Stimulated activated CD4-positive, alpha-beta T cell treated with anti-CD3 and anti-CD28 coated beads, Interleukin-12 subunit alpha, Interleukin-12 subunit beta, amount 100 ng/mL, for 4 hours (primary cell): ENCODE measurements around the gene ME1.
"Not testable (repeated sequence)": the region's sequence is repeated elsewhere in the genome, so short reads cannot be mapped to it uniquely, and the experiment has no call there.

ENCODE experiments used
- DNase-seq: peaks from one replicate; pipeline ENCODE4 v3.0.0-alpha.2; 2020

ME1 gene

DNA sequence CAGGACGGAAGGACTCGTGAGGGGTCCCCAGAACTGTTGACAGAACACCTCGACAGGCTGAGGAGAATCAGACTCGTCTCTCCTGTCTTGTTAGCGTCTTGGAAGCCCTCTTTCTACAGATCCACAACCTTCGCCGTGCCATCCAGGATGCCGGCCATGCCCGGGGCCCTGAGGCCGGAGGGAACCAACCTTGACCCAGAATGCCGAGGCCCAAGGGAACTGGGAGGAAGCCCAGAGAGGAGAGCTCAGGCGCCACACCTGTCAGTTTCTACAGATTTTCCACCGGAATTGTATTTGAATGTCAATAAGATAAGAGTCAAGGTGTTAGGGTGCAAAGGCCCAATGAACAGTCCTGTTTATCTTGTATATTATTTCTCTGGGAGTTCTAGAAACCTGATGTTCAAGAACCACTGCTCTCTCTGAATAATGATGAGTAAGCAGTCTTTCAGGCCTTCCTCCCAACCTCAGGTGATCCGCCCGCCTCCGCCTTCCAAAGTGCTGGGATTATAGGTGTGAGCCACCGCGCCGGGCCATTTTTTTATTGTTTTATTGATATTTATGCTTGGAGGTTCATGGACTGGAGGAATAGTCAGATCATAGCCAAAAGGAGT, 799 bp upstream of the ME1 start:
- no peak for DNase-seq

DNA sequence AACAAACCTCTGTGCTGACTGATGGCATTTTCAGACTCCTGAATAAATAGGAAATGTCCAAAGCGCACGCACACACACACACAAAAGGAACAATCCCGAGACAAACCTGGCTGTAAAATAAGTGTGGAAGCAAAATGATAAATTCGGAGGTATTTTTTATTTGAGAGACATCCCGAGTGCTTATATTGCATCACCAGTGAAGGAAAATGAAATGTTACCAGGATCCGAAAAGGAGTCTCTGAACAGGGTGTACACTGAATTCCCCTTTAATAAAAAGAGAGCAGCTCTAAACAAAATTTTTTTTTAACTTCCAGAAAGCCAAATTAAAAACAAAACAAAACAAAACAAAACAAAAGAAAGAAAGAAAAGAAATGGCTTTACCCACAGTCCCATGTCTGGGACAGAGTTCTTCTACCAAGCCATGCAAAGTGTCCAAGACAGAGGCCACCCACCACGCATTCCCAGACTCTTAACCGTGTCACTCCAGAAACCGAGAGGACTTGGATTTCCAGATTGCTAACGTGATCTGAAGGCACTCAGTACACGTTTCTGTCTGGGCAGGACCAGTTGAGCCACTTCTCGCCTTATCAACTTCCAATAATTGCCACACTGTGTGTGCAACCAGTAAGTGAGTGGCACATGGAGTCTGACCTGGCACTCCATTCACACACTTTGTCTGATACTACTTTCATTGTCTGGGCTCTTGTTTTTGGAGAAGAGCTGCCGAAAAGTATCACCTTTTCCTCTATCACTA, 817 bp downstream of the ME1 start:
- no peak for DNase-seq

DNA sequence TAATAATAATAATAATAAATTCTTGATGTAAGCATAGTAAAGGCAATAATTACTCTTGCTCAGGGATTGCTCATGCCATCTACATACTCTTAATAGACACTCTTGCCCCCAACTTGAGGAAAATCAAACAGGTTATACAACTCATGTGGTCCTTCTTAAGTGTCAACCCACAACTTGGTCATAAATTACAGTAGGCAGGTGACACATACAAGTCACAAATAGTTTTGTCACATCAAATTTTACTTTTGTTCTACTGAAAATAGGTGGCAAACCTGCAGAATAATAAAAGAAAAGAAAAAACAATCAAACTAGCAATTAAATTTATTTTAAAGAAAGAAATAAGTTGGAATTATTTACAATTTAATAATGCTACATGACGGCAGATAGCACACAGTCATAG, 1.6 kb downstream of the ME1 start:
- no peak for DNase-seq

DNA sequence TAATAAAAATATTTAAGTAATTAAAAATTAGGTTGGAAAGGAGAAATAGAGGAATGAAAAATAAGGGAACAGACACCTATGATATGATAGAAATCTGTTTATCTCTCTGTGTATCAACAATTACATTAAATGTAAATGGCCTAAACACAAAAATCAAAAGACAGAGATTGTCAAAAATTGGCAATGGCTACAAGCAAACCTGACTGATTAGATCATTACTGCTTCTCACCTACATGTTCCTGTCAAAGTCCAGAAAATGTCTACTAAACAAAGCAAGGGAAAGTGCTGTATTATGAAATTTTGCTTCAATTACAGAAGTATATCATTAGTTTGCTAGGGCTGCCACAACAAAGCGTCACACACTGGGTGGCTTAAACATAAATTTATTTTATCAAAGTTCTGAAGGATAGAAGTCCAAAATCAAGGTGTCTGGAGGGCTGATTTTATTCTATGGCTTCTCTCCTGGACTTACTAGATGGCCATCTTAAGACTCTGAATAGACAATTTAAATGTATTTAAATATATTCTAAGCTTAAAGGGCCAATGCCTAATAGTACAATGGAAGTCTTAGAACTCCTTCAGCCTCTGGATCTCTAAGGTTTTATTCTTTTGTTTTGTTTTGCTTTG, 6.3 kb downstream of the ME1 start:
- DNase-seq: no peak

DNA sequence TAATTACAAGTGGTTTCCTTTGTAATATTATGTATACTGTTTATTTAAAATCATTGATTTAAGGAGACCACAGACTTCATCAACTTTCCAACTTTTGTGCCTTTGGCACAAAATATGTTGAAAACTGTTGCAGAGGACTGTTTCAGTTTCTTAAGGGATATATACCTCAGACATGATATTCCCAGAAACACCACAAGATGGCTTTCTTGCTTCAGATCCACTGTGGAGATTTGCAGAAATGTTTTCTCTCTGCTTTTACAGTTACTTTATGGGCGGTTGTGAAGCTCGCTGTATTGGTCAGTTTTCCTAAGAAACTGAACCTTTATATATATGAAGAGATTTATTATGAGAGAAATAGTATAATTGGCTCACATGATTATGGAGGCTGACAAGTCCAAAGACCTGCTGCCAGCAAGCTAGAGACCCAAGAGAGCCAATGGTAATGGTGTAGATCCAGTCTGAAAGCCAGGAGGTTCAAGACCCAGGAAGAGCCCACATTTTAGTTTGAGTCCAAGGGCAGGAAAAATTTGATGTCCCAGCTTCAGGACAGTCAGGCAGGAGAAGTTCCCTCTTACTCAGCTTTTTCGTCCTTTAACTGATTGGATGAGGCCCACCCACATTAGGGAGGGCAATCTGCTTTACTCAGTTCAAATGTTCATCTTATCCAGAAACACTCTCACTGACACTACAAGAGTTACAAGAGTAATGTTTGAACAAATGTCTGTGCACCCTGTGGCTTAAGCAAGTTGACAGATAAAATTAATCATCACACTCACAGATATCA, 12.8 kb downstream of the ME1 start:
- no peak for DNase-seq

DNA sequence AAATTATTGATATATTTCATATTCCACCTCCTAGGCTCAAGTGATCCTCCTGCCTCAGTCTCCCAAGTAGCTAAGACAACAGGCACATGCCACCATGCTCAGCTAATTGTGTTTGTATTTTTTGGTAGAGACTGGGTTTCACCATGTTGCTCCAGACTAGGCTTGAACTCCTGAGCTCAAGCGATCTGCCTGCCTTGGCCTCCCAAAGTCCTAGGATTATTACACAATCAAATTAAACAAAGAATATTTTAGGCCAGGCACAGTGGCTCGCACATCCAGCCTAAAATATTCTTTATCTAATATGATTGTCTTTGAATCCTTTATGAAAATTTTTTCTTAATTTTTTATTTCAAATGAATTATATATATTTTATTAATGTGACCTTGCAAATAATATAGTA, 17.8 kb downstream of the ME1 start:
- no peak for DNase-seq

DNA sequence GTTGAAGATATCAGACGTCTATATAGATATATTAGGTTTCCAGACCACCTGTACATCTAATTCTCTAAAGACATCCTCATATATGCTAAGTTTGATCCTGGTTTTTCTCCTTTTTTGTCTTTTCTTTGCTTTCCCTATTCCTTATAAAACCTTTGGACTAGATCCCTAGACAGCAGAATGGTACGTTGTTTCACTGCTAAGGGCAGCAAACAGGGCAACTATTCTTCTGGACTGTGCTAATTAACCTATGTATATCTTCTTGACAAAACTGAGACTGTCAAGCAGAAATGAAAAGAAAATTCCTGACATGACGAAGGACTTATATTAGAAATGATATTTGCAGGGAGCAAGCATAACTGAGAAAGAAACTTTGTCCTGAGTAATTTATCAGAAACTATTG, 19.1 kb downstream of the ME1 start:
- no peak for DNase-seq

DNA sequence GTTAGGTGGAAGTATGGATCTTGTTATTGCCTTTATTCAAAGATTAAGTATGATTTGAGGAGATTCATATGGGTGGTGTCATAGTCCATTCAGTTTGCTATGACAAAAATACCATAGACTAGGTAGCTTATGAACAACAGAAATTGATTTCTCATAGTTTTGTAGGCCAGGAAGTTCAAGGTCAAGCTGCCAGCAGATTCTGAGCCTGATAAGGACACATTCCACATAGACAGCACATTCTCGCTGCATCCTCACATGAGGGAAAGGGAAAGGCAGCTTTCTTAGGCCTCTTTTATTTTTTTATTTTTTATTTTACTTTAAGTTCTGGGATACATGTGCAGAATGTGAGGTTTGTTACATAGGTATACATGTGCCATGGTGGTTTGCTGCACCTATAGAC, 27.7 kb downstream of the ME1 start:
- DNase-seq: no peak

DNA sequence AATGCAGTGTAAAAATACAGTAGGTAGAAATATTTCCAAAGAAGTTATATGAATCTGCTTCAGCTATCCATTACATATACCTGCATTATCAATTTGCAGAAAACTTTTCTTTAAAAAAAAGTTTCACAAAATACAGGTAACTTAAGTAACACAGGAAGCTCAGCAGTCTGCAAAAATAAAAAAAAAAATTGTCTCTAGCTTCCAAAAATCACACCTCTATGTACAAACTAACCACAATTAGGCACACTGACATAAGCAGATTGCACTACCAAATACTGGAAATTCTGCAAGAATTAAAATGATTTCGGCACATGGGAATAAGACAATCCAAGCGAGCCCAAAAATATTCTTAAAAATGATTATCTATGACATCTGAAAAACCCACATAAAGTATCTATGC, 41.2 kb downstream of the ME1 start:
- no peak for DNase-seq

DNA sequence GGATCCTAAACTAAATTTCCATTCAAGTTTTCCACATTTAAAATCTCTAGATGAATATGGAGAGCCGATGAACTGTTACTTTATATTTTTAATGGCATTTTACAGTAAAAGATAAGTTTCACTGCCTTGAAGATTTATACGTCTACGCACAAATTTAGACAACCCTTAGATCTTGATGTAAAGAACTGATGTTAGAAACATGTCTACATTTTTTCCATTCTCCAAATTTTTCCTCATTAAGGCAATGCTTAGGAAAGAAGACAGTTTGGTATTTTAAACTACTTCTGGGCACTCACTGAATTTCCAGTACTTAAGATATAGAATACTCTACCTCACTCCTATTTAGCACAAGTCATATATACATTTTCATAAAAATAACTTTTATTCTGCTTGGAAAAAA, 45.4 kb downstream of the ME1 start:
- DNase-seq: no peak

DNA sequence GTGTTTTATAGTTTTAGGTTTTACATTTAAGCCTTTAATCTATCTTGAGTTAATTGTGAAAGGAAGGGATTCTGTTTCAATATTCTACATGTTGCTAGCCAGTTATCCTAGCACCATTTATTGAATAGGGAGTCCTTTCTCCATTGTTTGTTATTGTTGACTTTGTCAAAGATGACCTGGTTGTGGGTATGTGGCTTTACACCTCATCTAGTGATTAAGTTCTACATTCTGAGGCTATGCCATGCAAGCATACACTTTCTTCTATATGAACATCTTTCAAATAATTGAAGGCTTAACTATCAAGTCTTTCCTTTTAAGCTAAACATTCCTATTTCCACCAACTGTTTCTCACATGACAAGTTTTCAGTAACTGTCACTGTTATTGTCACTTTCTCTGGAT, 46.1 kb downstream of the ME1 start:
- no peak for DNase-seq

DNA sequence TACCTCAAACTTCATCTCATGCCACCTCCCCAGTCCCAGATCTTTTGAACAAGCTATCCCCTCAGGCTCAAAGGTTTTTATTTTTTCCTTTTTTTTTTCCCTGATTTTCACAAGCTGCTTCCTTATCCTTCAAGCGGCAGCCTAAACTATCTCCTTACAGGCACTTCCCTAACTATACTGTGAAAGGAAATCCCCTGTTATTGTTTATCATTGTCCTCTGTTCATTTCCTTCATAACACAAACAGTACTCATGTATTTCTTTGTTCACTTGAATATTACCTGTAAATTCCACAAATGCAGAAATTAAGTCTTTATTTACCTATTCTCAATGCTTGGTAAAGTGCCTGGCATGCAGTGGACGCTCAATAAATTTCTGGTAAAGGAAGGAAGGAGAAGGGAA, 48.9 kb downstream of the ME1 start:
- DNase-seq: no peak

DNA sequence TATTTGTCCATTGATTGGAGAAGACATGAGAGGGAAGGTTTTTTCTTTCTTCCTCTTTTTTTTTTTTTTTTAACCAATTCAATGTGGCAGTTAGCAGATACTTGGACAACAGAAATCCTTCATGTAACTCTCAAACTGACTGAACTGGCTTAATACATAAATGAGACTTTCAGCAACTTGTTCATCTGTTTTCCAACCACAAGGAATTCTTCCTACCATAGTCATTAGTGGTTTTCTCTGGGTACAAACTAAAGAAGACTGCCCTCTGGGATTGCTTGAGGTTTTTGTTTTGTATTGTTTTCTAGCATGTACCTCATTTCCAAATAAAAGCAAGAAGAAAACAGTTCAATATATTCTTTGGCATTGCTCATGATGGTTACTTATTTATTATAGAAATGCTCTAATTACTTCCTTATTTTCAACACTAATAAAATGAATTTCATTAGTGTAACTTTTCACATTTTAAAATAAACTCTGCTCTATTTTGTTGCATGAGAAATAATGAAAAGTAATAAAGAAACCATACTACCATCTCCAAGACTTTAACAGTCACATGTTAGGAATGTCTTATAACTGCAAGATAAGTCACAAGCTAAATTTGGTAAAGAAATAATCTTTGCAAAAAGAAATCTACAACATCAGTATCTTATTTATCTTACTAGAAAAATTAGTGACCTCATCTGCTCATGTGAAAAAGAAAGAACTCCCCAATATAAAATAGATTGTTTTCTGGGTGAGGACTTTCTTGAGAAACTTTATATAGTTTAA, 52.0 kb downstream of the ME1 start:
- no peak for DNase-seq

DNA sequence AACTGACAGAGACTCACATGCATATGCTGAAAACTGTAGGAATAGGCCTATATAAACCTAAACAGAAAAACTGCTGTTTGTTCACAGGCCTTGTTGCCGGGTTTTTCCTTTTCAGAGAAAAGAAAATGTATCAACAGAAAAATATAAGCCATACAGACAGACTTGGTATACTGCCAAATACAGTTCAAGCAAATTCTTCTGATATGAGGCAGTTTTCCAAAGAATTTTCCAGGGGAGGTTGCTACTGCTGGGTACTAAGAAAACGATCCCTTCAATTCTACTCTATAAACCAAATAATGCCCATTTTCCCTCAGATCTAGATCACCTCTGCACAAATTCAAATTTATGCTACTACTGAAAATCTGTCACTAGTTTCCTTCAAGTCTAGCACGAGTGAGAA, 59.4 kb downstream of the ME1 start:
- DNase-seq: no peak

DNA sequence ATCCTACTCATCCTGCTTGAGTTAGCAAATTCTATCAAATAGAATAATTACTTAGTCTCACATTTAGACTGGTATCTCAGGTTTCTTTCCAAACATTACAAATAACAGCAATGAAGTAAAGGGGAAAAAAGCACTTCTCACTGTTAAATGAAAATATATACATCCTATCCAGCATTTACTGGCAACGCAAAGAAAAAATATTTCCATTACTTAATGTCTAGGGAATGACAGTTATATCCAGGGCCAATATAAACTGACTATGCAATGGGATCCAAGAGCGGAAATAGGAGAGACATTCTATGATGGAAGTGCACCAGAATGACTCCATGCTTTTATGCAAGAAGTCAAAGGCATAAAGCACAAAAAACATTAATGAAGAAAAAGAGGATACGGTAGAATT, 60.3 kb downstream of the ME1 start:
- DNase-seq: no peak

DNA sequence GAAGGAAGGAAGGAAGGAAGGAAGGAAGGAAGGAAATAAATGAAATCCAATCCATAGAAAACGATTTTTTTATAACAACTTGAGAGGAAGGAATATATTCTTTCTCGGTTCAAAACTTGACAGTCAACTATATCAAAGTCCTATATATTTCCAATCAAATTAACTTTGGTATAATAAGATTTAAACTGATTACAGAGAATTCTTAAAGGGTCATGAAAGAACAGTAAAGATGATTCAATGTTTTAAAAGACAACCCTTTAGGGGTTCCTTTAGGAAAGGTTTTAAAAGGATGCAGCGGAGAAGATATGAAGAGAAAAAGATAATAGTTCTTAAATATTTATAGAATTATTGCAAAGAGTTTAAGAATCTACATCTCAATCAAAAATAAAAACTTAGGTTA, 61.2 kb downstream of the ME1 start:
- DNase-seq: no peak

DNA sequence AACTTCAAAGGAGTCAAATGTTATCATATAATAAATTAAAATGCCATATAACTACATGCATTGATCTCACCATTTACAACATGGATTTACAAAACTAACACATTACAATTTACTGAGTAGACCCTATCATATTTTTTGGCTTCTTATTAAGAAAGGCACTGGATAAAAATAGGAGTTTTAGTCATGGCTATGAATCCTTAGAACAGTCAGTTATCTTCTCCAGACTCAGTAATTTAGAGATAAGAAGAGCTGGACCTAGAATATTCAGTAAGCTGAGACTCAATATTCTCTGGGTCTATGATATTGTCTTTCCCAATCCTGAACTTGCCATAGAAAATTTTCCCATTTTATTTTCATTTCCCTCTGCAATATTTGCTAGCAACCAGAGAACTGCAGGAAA, 62.3 kb downstream of the ME1 start:
- DNase-seq: no peak

DNA sequence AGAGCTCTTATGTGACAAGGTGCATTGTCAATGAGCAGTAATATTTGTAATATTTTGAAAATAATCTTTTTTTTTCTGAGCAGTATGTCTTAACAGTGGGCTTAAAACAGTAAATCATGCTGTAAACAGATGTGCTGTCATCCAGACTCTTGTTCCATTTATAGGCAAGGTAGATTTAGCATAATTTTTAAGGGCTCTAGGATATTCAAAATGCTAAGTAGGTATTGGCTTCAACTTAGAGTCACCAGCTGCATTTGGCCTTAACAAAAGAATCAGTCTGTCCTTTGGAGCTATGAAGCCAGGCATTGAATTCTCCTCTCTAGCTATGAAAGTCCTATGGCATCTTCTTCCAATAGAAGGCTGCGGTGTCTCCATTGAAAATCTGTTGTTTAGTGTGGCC, 63.7 kb downstream of the ME1 start:
- no peak for DNase-seq

DNA sequence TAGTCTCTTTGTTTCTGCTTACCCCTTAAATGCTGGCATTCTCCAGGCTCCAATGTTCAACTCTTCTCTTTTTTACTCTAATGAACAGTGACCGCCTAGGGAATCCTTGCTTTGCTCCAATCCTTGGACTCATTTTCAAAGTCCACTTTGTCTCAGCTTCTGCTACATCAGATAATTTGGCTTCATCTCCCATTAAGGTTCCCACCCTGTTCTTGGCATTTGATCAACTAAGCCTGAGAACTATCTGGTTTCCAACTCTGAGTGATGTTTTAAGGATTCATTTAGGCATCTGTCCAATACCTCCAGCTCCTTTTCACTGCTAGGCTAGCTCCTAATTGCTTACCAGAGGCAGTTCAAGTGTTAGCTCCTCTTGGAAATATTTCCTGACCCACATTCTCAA, 64.9 kb downstream of the ME1 start:
- no peak for DNase-seq

DNA sequence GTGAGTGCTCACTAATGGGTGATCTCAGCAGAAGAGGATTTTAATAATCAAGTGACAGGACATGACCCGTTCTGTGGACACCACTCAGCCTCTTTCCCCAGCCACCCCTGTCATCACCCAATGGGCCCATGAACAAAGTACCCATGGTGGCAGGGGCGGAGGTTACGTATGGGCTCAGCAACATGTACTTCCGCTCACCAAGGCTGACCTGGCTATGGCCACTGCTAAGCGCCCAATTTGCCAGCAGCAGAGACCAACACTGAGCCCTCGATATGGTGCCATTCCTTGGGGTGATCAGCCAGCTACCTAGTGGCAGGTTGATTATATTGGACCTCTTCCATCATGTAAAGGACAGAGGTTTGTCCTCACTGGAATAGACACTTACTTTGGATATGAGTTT, 68.5 kb downstream of the ME1 start:
- not testable (repeated sequence) for DNase-seq

DNA sequence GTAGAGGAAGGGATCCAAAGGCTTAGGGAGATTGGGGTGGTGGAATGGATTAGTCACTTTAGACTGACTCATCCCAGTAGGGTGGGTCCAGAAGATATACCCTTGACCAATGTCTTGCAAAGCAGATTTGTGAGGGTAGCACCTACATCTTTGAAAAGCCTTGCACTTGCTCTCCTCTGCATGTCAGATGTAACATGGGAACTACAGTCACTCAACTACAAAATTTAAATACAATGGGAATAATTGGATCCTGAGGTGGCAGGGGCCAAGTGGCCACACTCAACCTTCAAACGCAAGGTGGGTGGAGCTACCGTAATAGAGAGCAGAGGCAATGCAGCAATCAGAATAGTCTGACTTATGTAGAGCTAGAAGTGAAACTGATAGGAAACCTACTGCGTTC, 71.2 kb downstream of the ME1 start:
- no peak for DNase-seq

DNA sequence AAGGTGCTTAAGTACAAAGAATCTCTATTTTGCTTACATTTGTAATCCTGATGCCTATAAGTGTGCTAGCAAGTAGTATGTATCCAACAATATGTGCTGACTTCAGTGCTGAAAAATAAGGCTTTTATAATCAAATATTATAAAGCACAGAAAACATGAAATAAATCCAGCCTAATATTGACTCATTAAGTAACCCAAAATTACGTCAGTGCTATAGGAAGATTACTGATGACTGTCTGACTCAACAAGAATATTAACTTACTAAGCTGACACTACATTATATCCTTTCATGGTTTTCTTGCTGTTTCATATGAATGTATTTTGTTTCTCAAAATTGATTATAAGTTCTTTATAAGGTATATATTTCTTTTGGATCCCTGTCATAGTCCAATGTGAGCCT, 76.1 kb downstream of the ME1 start:
- no peak for DNase-seq

DNA sequence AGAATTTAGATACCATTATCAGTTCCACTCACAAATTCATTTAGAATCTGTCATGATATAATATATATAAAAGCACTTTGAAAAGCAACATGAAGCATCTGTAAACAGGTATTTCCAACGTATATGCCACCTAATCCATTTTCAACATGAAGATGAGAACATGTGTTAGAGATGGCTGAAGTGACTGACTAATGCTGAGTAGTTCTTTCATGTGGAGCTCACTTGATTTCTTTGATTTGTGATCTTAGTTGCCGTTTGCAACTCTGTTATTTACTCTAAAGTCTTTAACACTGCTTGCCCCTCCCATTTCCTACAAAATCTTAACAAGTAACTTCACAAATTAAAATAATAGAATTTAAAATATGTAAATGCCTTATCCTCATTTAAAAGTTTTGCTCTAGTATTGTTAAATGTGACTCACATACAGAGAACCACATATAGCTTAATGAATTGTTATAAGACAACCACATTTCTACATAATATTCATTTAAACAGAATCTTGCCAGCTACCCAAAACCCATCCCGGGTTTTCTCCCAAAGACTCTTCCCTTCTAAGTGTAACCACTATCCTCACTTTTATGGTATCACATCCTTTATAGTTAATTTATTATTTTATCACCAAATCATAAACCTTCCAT, 78.3 kb downstream of the ME1 start:
- DNase-seq: no peak
